Measurements from ENCODE around the gene PRTFDC1.

GRCh38 chr10:24916365-24916764 lies 36.0 kb downstream of the PRTFDC1 start:
- TF ChIP-seq POLR2AphosphoS5 (IDR thresholded peaks at IDR 0.05; ENCODE audit: low read depth, low read length) (no peak), SIN3A (IDR thresholded peaks at IDR 0.05; ENCODE audit: borderline replicate concordance, insufficient read depth, low read length) (no peak), REST (IDR thresholded peaks at IDR 0.05; ENCODE audit: insufficient read depth in 1 of 2, low read depth in 2 of 2, low read length in 2 of 2) (no peak)
